22Rv1 (cell line): ENCODE data around the gene NECAB2.

ENCODE experiments used
- H3K27ac ChIP-seq: fragments of 450-650 bp; 2 replicates; pipeline ENCODE4 v1.5.1; 2017
- ZFX ChIP-seq: fragments of 450-650 bp; IDR thresholded peaks from 2 replicates; pipeline ENCODE4 v1.6.1; 2017; ENCODE audit warnings: antibody characterized with exemption, borderline replicate concordance
- TF ChIP-seq, protein P1 (sequence below): fragments of 450-650 bp; IDR thresholded peaks from 2 replicates; pipeline ENCODE4 v1.5.1; 2017; ENCODE audit warnings: mild to moderate bottlenecking

NECAB2 gene

GRCh38 chr16:83971165-83972130, 3.4 kb downstream of the NECAB2 start:
- no peak for TF ChIP-seq ZFX
- TF ChIP-seq, protein P1, sequence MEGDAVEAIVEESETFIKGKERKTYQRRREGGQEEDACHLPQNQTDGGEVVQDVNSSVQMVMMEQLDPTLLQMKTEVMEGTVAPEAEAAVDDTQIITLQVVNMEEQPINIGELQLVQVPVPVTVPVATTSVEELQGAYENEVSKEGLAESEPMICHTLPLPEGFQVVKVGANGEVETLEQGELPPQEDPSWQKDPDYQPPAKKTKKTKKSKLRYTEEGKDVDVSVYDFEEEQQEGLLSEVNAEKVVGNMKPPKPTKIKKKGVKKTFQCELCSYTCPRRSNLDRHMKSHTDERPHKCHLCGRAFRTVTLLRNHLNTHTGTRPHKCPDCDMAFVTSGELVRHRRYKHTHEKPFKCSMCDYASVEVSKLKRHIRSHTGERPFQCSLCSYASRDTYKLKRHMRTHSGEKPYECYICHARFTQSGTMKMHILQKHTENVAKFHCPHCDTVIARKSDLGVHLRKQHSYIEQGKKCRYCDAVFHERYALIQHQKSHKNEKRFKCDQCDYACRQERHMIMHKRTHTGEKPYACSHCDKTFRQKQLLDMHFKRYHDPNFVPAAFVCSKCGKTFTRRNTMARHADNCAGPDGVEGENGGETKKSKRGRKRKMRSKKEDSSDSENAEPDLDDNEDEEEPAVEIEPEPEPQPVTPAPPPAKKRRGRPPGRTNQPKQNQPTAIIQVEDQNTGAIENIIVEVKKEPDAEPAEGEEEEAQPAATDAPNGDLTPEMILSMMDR, result no peak

DNA sequence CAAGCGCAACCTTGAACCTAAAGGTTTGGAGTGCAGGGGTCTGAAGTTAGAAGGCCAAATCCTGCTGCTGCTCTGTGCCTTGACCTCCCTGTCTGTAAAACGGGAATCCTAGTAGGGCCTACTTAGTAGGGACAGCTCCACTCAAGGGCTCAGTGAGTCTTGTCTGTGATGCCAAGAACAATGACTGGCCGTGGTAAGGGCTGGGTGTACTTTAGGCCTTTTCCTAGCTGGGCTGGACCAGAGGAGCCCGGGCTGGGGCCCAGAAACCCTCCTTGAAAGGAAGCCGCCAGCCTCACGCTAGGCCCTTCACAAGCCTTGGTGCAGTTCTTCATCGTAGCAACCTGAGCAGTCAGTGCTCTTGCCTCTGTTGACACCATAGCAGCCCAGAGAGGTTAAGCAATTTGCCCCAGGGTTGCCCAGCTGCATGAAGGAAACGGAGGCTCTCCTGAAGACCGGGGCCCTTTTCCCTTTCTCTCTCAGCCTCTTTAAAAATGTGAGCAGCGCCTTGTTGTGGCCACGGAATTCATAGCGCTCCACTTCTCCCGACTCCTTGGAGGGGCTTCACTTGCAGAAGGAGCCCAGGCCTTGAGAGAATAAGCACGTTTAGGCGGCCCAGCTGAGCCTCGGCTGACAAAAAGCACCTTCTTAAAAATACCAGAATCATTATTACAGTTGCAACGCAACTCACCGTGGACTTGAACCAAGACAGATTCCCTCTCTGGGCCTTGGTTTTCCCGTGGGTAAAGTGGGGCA, 4.4 kb downstream of the NECAB2 start:
- TF ChIP-seq, protein P1, result no peak
- no peak for TF ChIP-seq ZFX
- no peak overlapping the region for H3K27ac ChIP-seq

More at GRCh38 chr16:83971165-83972130, 3.4 kb downstream of the NECAB2 start:
- H3K27ac ChIP-seq, result no peak overlapping the region

GRCh38 chr16:83973077-83973476, 5.0 kb downstream of the NECAB2 start:
- no peak for TF ChIP-seq ZFX
- TF ChIP-seq, protein P1, result no peak
- H3K27ac ChIP-seq, result no peak overlapping the region

DNA sequence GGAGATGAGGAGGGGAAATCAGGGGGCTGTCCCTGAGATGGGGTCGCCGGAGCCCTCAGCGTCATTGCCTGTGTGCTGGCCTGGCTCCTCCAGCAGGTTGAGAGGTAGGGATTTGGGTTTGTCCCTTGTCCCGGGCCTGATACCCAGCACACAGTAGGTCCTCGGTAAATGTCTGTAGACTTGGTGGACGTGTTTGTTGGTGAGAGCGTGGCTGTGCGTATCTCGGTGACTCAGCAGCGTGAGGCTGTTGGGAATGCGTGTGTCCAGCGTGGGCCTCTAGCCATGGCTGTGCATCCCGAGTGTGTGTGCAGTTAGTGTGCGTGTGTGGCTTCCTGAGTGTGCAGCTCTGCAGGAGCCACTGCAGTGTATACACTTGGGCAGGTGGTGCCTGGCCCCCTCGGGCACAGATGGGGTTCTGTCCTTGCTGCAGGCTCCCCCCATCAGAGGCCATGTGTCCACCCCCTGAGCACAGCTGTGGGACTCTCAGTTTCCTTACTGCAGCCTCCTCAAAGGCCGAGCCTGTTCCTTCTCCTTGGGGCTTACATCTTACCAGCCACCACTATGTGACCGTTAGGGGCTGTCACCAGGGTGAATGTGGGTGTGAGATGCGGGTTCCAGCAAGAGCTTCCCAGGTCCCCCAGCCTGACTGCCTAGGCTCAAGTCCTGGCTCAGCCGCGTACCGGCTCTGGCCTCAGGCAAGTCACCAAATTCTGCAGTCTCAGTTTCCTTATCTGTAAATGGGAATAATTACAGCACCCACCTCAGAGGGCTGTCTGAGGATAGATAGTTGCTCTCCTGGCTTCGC, 5.7 kb downstream of the NECAB2 start:
- no peak for TF ChIP-seq ZFX

DNA sequence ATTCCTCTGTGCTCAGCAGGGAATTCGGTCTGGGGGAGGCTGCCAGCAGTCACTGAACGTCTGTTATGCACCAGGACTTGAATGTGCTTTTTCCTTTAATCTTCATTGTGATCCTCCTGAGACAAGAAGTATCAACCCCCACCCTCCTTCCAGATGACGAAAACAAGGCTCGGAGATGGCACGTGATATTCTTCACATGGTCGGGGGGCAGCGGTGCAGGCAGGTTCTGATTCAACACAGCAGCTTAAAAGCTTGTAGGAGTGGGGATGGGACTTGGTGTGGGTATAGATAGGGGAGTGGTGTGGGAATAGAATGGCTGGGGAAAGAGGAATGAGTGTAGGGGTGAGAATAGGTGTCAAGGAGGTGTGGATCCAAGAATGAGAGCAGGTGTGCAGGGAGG, 6.4 kb downstream of the NECAB2 start:
- no peak overlapping the region for H3K27ac ChIP-seq
- TF ChIP-seq, protein P1, result no peak
- no peak for TF ChIP-seq ZFX

More for the DNA sequence above, 5.7 kb downstream of the NECAB2 start:
- no peak overlapping the region for H3K27ac ChIP-seq

DNA sequence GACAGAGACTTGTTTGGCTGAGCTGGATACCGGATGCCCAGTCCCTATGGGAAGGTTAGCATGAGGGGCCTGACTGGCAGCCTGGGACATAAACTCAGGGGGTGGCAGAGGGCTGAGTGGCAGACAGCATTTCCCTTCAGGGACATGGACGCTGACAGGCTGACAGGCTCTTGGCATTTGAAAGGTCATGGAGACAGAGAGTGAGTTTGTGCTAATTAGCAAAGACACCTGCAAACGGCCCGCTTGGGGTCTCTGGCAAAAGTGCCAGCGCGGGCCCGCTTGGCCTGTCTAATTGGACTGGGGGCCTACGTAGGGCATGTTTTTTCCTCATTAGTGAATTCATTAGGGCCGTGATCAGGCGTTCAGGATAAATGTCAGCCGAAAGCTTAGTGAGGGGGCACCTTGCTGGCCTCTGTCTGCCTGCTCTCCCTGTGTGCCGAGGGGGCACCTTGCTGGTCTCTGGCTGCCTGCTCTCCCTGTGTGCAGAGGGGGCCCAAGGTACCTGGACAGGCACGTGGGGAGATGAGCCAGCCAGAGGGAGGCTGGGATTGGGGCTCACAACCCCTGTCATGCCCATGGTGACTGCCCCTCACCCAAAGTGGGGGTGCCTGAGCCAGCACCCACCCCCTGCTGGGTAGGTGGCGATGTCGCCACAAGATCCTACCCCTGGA, 7.7 kb downstream of the NECAB2 start:
- no peak for TF ChIP-seq ZFX
- TF ChIP-seq, protein P1, result no peak
- no peak overlapping the region for H3K27ac ChIP-seq
